Hippocampal formation (tissue), 2 donors: ENCODE measurements around the gene RHOB.
A peak's percentile ranks its signal among the peaks of the same experiment; 100 is the strongest.

Experiments
- DNase-seq, 2 donors: peaks; one replicate each; lab custom pipeline; 2025; lab: John Stamatoyannopoulos, UW

Gene RHOB

GRCh38 chr2:20438334-20439192, 8.3 kb upstream of the RHOB start:
- DNase-seq: no peak

GRCh38 chr2:20439193-20439475, 7.7 kb upstream of the RHOB start:
- DNase-seq: no peak

- peak; percentile 29 to 44 for DNase-seq
Measured at GRCh38 chr2:20439503-20439902, 7.4 kb upstream of the RHOB start.

- no peak for DNase-seq
Measured at GRCh38 chr2:20440001-20440560, 6.8 kb upstream of the RHOB start.

- peak in 1 of 2 donors; percentile 62 for DNase-seq
Measured at GRCh38 chr2:20443276-20443920, 3.5 kb upstream of the RHOB start.

- DNase-seq: no peak
Measured at GRCh38 chr2:20444101-20444992, 2.5 kb upstream of the RHOB start.

GRCh38 chr2:20444993-20445910, 1.6 kb upstream of the RHOB start:
- DNase-seq: no peak

- DNase-seq: no peak
Measured at GRCh38 chr2:20446255-20446916, 488 bp upstream of the RHOB start.

- DNase-seq: peak in 1 of 2 donors; percentile 58
Measured at GRCh38 chr2:20447437-20448245, 767 bp downstream of the RHOB start.

GRCh38 chr2:20448246-20448976, 1.5 kb downstream of the RHOB start:
- DNase-seq: peak; percentile 31 to 55

GRCh38 chr2:20448977-20449306, 2.1 kb downstream of the RHOB start:
- DNase-seq: no peak

GRCh38 chr2:20449501-20450200, 2.8 kb downstream of the RHOB start:
- peak in 1 of 2 donors; percentile 65 for DNase-seq

GRCh38 chr2:20450201-20450999, 3.5 kb downstream of the RHOB start:
- DNase-seq: peak; percentile 88 to 95

GRCh38 chr2:20451000-20451290, 4.1 kb downstream of the RHOB start:
- DNase-seq: no peak

GRCh38 chr2:20451341-20451740, 4.5 kb downstream of the RHOB start:
- no peak for DNase-seq

- DNase-seq: no peak
Measured at GRCh38 chr2:20451761-20452499, 5.1 kb downstream of the RHOB start.

- DNase-seq: peak in 1 of 2 donors; percentile 40
Measured at GRCh38 chr2:20452551-20452950, 5.7 kb downstream of the RHOB start.
